GM12878 (cell line): ENCODE results near the gene UBXN4. TPM values are rescaled to one million over a fixed set of nuclear protein-coding genes. Genes with fewer than 3 reads are reported as not detected.

Source experiments
- ATAC-seq: fragments of 200-7000 bp; cut with Tn5 transposase; 3 replicates; pipeline ENCODE4 v1.9.1; 2020; ENCODE audit warnings: mild to moderate bottlenecking, moderate library complexity
- BruUV-seq: library from RNA; stranded (reverse); fragments of 400-500 nt; replicated peaks from 2 replicates; lab custom pipeline; 2021; lab: Mats Ljungman, UMichigan
- CTCF ChIA-PET: fragments of 300-600 bp; sonication (Branson Sonifier 250); formaldehyde crosslinking; extraction: SDS; loops from one replicate; lab custom pipeline; 2021; ENCODE audit warnings: inconsistent platforms; lab: Yijun Ruan, JAX
- POLR2A ChIA-PET: fragments of 350-600 bp; formaldehyde crosslinking; extraction: SDS; loops from one replicate; lab custom pipeline; 2021; ENCODE audit warnings: inconsistent platforms; lab: Charles Lee
- RAD21 ChIA-PET: fragments of 300-600 bp; sonication (Branson Sonifier 250); formaldehyde crosslinking; loops from one replicate; lab custom pipeline; 2023; ENCODE audit warnings: antibody characterized with exemption; ENCODE audit not compliant: unreplicated experiment; lab: Charles Lee
- SMC1A ChIA-PET: fragments of 300-600 bp; sonication (Branson Sonifier 250); formaldehyde crosslinking; loops from one replicate; lab custom pipeline; 2023; ENCODE audit not compliant: unreplicated experiment, uncharacterized antibody; lab: Charles Lee
- DNase-seq: peaks from one replicate; pipeline ENCODE4 v3.0.0-alpha.2; 2011; ENCODE audit warnings: low read depth, low spot score
- FAIRE-seq: peaks from 3 replicates; lab custom pipeline; 2011; peaks lifted over from hg19 to GRCh38; lab: Jason Lieb, UNC
- H2AFZ ChIP-seq: 2 replicates; pipeline ENCODE4 v1.6.0; 2011; ENCODE audit warnings: low read depth, low read length, control low read depth; ENCODE audit not compliant: control insufficient read depth
- H3K27ac ChIP-seq: 2 replicates; pipeline ENCODE4 v1.5.1; 2011; ENCODE audit warnings: control low read depth; ENCODE audit not compliant: control insufficient read depth, insufficient read depth
- H3K27me3 ChIP-seq, 2 experiments: replicated peaks in 1 of 2; 2 replicates each; pipeline versions ENCODE4 v1.6.0 to v1.6.1; 2011; ENCODE audit warnings: low read length in 1 of 2; ENCODE audit not compliant: control insufficient read depth in 2 of 2, insufficient read depth in 2 of 2
- H3K36me3 ChIP-seq, 2 experiments: 2 replicates each; pipeline ENCODE4 v1.5.1; 2011; ENCODE audit warnings: low read length in 1 of 2; ENCODE audit not compliant: control insufficient read depth in 2 of 2, insufficient read depth in 2 of 2
- H3K4me1 ChIP-seq: 2 replicates; pipeline ENCODE4 v1.6.1; 2011; ENCODE audit warnings: mild to moderate bottlenecking, low read length, moderate library complexity, mixed read lengths; ENCODE audit not compliant: control insufficient read depth, insufficient read depth
- H3K4me2 ChIP-seq: 2 replicates; pipeline ENCODE4 v1.6.0; 2011; ENCODE audit warnings: control low read depth; ENCODE audit not compliant: control insufficient read depth, insufficient read depth
- H3K4me3 ChIP-seq: fragments of 200-600 bp; sonication (generic); 2 replicates; pipeline ENCODE4 v1.5.1; 2016
- H3K79me2 ChIP-seq: 2 replicates; pipeline ENCODE4 v1.6.0; 2011; ENCODE audit warnings: low read length; ENCODE audit not compliant: control insufficient read depth, insufficient read depth
- H3K9ac ChIP-seq: 2 replicates; pipeline ENCODE4 v1.8.0; 2011; ENCODE audit warnings: low read length, control low read depth, mixed read lengths; ENCODE audit not compliant: control insufficient read depth, insufficient read depth
- H3K9me3 ChIP-seq: replicated peaks from 3 replicates; pipeline ENCODE4 v1.5.1; 2011; ENCODE audit warnings: mild to moderate bottlenecking, low read length; ENCODE audit not compliant: control insufficient read depth, insufficient read depth
- H4K20me1 ChIP-seq: 2 replicates; pipeline ENCODE4 v1.6.0; 2011; ENCODE audit not compliant: control insufficient read depth, insufficient read depth
- ATF7 ChIP-seq: fragments of 450-650 bp; IDR thresholded peaks from 2 replicates; pipeline ENCODE4 v1.6.1; 2016; ENCODE audit warnings: low read depth, mild to moderate bottlenecking
- ETV6 ChIP-seq, 2 experiments: fragments of 450-650 bp in 1 of 2; IDR thresholded peaks in 1 of 2; conservative IDR thresholded peaks in 1 of 2; 2 replicates each; pipeline ENCODE4 v1.6.1; 2014; ENCODE audit warnings: antibody characterized with exemption in 1 of 2, borderline replicate concordance in 1 of 2, low read depth in 1 of 2, mild to moderate bottlenecking in 1 of 2, moderate library complexity in 1 of 2
- JUND ChIP-seq: IDR thresholded peaks from 2 replicates; pipeline ENCODE4 v1.6.1; 2012; ENCODE audit warnings: low read depth, mild to moderate bottlenecking, low read length, improper control_type of control experiment, moderate library complexity
- KDM1A ChIP-seq: fragments of 200-600 bp; sonication (generic); IDR thresholded peaks from 2 replicates; pipeline ENCODE4 v1.6.1; 2016; ENCODE audit warnings: borderline replicate concordance
- KLF5 ChIP-seq: fragments of 450-650 bp; IDR thresholded peaks from 2 replicates; pipeline ENCODE4 v1.6.1; 2014; ENCODE audit warnings: mild to moderate bottlenecking; ENCODE audit not compliant: partially characterized antibody
- MAX ChIP-seq: IDR thresholded peaks from 2 replicates; pipeline ENCODE4 v1.6.1; 2012; ENCODE audit warnings: low read depth, low read length, improper control_type of control experiment
- MTA3 ChIP-seq: IDR thresholded peaks from 2 replicates; pipeline ENCODE4 v1.6.1; 2012; ENCODE audit warnings: low read length, inconsistent platforms, borderline replicate concordance
- RELA ChIP-seq: fragments of 450-650 bp; IDR thresholded peaks from 2 replicates; pipeline ENCODE4 v1.8.0; 2014; ENCODE audit warnings: borderline replicate concordance; ENCODE audit not compliant: partially characterized antibody
- SMARCA5 ChIP-seq: fragments of 450-650 bp; IDR thresholded peaks from 2 replicates; pipeline ENCODE4 v1.6.1; 2017; ENCODE audit warnings: mild to moderate bottlenecking
- STAT3 ChIP-seq: IDR thresholded peaks from 2 replicates; pipeline ENCODE4 v1.6.1; 2011; ENCODE audit warnings: low read depth, low read length, improper control_type of control experiment
- USF1 ChIP-seq: IDR thresholded peaks from 2 replicates; pipeline ENCODE4 v1.6.1; 2011; ENCODE audit warnings: borderline replicate concordance, low read depth, mild to moderate bottlenecking, moderate library complexity, mixed read lengths, low read length; ENCODE audit not compliant: insufficient read depth; ENCODE audit errors: extremely low read length
- ZBTB11 ChIP-seq: fragments of 450-650 bp; formaldehyde crosslinking; IDR thresholded peaks from 2 replicates; pipeline ENCODE4 v1.5.0; 2022; ENCODE audit warnings: mild to moderate bottlenecking, missing genetic modification characterization
- ZZZ3 ChIP-seq: IDR thresholded peaks from 2 replicates; pipeline ENCODE4 v1.6.1; 2011; ENCODE audit warnings: low read depth; ENCODE audit not compliant: control insufficient read depth, insufficient read length
- WGBS: methylation state at CpG from one replicate; pipeline ENCODE4 v1.1.6; 2016; ENCODE audit warnings: low lambda C conversion rate; ENCODE audit not compliant: insufficient replicate concordance, insufficient coverage; ENCODE audit errors: missing lambda C conversion rate; 5-methylcytosine and 5-hydroxymethylcytosine counted together
- in situ Hi-C: fragments of 300-500 bp; cut with MboI; formaldehyde crosslinking; loops from 9 replicates; pipeline ENCODE4 v1.14.3; 2018; ENCODE audit warnings: mixed read lengths
- intact Hi-C: fragments of 100-400 bp; cut with micrococcal nuclease; formaldehyde crosslinking; loops from one replicate; pipeline ENCODE4 v1.14.2; 2022; ENCODE audit not compliant: unreplicated experiment
- polyA plus RNA-seq, 11 experiments: library from polyadenylated mRNA; depleted of rRNA in 4 of 11; unstranded in 6 of 11; stranded (reverse) in 5 of 11; fragments of >200 nt; fragmentation: Nextera tagmentation in 4 of 11; fragmentation: Illumina TruSeq in 1 of 11; extraction: Ambion mirVana in 4 of 11; extraction: Trizol in 1 of 11; gene quantifications; 1 replicate in 1 of 11; 2 replicates in 10 of 11; pipeline versions ENCODE4 v1.2.1 to v1.2.3, GENCODE V29; 2011 to 2016; ENCODE audit warnings: inconsistent platforms in 2 of 11, missing spikeins in 2 of 11, low read depth in 1 of 11
- total RNA-seq, 4 experiments: library from RNA; depleted of rRNA in 3 of 4; stranded (reverse); fragments of >200 nt in 3 of 4; fragmentation: Illumina TruSeq in 1 of 4; extraction: Trizol in 1 of 4; gene quantifications; 2 replicates each; pipeline versions ENCODE4 v1.2.1 to v1.2.3, GENCODE V29; 2013 to 2021

The UBXN4 gene
- total and polyA plus RNA-seq, 10 of the 15 experiments (the other 5 are each of a cell fraction or from before 2014, with no cell fraction given): 52.6 to 133 (median 71.9) TPM

GRCh38 chr2:135832891-135833290 lies 91.2 kb downstream of the UBXN4 start:
- no peak overlapping the region for H3K27ac ChIP-seq
- TF ChIP-seq KDM1A (no peak), KLF5 (no peak), STAT3 (no peak), MAX (no peak), ZZZ3 (no peak), JUND (no peak), SMARCA5 (no peak), ETV6 (conservative IDR thresholded peaks at IDR 0.05 in 1 of 2, IDR thresholded peaks at IDR 0.05 in 1 of 2; ENCODE audit: borderline replicate concordance in 1 of 2, low read depth in 1 of 2) (no peak), RELA (no peak), USF1 (no peak), ZBTB11 (CRISPR knock-in tag) (no peak), MTA3 (no peak), ATF7 (no peak)
- TF ChIP-seq, all 136 proteins: peak for 0
- Histone ChIP-seq H3K27me3 (no peaks in the 10 kb centered on the region), H3K4me2 (no peak overlapping the region), H3K4me3 (no peak overlapping the region), H3K36me3 (no peaks in the 10 kb centered on the region), H3K9ac (no peak overlapping the region), H3K79me2 (no peaks in the 10 kb centered on the region), H3K4me1 (no peaks in the 10 kb centered on the region), H2AFZ (no peak overlapping the region), H4K20me1 (no peaks in the 10 kb centered on the region), H3K9me3 (no peaks in the 10 kb centered on the region)
- ChIA-PET CTCF (interaction anchor here (1.2 kb wide), 1 partner anchor 35 kb away, joined by 4 read pairs; no protein-coding TSS in a partner anchor), RAD21 (interaction anchor here (1.0 kb wide), 1 partner anchor 81 kb away, joined by 6 read pairs; no protein-coding TSS in a partner anchor), POLR2A (interaction anchor here (1.0 kb wide), 1 partner anchor 38 kb away, joined by 9 read pairs; no protein-coding TSS in a partner anchor), SMC1A (interaction anchor here (1.1 to 2.2 kb wide), 2 partner anchors 8 to 552 kb away, joined by 3 to 5 read pairs; no protein-coding TSS in a partner anchor)
- intact Hi-C loops (no loop called here), in situ Hi-C loops (no loop called here)
- no TSS peak for BruUV-seq
- 98% methylated on average over 6 of the region's 6 CpGs for WGBS
- FAIRE-seq (no peak), ATAC-seq (no peak), DNase-seq (no peak)
